Esophagus mucosa (tissue), 1 donor: ENCODE measurements around the gene B3GNT3. TPM values are rescaled to one million over a fixed set of nuclear protein-coding genes. Genes with fewer than 3 reads are reported as not detected.

Source experiments
- ATAC-seq: fragments of 200-7000 bp; cut with Tn5 transposase; one replicate; pipeline ENCODE4 v1.9.1; 2020
- total RNA-seq: library from RNA; stranded (reverse); gene quantifications from one replicate; pipeline ENCODE4 v1.2.4, GENCODE V29; 2023
- donor health status: DM: yes; HTN: yes; CAD: no.

The B3GNT3 gene
- total RNA-seq, 1 donor from 2014 or later = 19.4 TPM

GRCh38 chr19:17835182-17836006, 40.5 kb downstream of the B3GNT3 start:
- no peak for ATAC-seq

GRCh38 chr19:17836530-17836929, 41.6 kb downstream of the B3GNT3 start:
- no peak for ATAC-seq

- ATAC-seq = no peak
Measured at GRCh38 chr19:17837972-17838371, 43.0 kb downstream of the B3GNT3 start.

- no peak for ATAC-seq
Measured at GRCh38 chr19:17840019-17840418, 45.1 kb downstream of the B3GNT3 start.

- ATAC-seq = no peak
Measured at GRCh38 chr19:17841371-17841809, 46.5 kb downstream of the B3GNT3 start.

- peak; percentile 70 for ATAC-seq
Measured at GRCh38 chr19:17841810-17842662, 47.1 kb downstream of the B3GNT3 start.

GRCh38 chr19:17842663-17843291, 47.8 kb downstream of the B3GNT3 start:
- peak; percentile 2 for ATAC-seq

GRCh38 chr19:17843292-17843827, 48.4 kb downstream of the B3GNT3 start:
- ATAC-seq = no peak

- no peak for ATAC-seq
Measured at GRCh38 chr19:17843908-17844490, 49.1 kb downstream of the B3GNT3 start.

- no peak for ATAC-seq
Measured at GRCh38 chr19:17846146-17846545, 51.2 kb downstream of the B3GNT3 start.

- ATAC-seq = peak; percentile 36
Measured at GRCh38 chr19:17847538-17848366, 52.8 kb downstream of the B3GNT3 start, which contains the start of gene JAK3. TSS of gene JAK3 (minus strand) at chr19:17847982. CDS start at chr19:17844417, 3,565 bp downstream.

GRCh38 chr19:17848595-17849292, 53.8 kb downstream of the B3GNT3 start:
- peak; percentile 51 for ATAC-seq

GRCh38 chr19:17854061-17854460, 59.1 kb downstream of the B3GNT3 start:
- no peak for ATAC-seq

- peak; percentile 69 for ATAC-seq
Measured at GRCh38 chr19:17855280-17856152, 60.6 kb downstream of the B3GNT3 start.

- ATAC-seq = peak; percentile 92
Measured at GRCh38 chr19:17859533-17860330, 64.8 kb downstream of the B3GNT3 start, which contains the start of gene RPL18A. TSS of gene RPL18A (plus strand) at chr19:17859910. CDS start at chr19:17859957, 47 bp downstream.

- ATAC-seq = no peak
Measured at GRCh38 chr19:17860331-17860992, 65.5 kb downstream of the B3GNT3 start.

GRCh38 chr19:17860993-17861360, 66.0 kb downstream of the B3GNT3 start:
- no peak for ATAC-seq
